Measurements from ENCODE around the gene CD40LG.

The CD40LG gene

DNA sequence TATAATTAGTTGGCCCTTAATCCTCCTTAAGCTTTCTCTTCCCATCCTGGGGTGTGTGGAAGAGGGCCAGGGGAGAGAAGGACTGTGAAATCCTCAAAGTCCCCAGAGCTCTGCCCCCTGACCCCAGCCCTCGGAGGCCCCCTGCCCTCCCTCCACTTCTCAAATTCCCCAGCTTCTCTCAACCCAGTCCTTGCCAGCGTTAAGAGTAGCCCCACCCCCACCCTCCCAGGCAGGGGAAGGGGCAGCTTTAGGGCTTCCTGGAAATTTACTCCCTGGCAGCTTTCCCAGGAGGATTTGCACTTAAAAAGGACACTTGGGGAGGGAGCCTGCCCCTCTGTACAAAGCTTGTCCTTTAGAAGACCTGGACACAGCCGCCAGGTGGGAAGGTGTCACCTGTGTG is 11.8 kb upstream of the CD40LG start:
- Histone ChIP-seq H3K27me3 (no peaks in the 10 kb centered on the region), H3K9me3 (no peaks in the 10 kb centered on the region), H3K4me1 (no peaks in the 10 kb centered on the region), H3K4me3 (ENCODE audit: low read depth, low read length) (no peak overlapping the region), H3K36me3 (no peaks in the 10 kb centered on the region)
- no peak for DNase-seq
- TF ChIP-seq, protein P1, sequence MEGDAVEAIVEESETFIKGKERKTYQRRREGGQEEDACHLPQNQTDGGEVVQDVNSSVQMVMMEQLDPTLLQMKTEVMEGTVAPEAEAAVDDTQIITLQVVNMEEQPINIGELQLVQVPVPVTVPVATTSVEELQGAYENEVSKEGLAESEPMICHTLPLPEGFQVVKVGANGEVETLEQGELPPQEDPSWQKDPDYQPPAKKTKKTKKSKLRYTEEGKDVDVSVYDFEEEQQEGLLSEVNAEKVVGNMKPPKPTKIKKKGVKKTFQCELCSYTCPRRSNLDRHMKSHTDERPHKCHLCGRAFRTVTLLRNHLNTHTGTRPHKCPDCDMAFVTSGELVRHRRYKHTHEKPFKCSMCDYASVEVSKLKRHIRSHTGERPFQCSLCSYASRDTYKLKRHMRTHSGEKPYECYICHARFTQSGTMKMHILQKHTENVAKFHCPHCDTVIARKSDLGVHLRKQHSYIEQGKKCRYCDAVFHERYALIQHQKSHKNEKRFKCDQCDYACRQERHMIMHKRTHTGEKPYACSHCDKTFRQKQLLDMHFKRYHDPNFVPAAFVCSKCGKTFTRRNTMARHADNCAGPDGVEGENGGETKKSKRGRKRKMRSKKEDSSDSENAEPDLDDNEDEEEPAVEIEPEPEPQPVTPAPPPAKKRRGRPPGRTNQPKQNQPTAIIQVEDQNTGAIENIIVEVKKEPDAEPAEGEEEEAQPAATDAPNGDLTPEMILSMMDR (IDR thresholded peaks at IDR 0.05; ENCODE audit: low read depth, low read length): no peak

DNA sequence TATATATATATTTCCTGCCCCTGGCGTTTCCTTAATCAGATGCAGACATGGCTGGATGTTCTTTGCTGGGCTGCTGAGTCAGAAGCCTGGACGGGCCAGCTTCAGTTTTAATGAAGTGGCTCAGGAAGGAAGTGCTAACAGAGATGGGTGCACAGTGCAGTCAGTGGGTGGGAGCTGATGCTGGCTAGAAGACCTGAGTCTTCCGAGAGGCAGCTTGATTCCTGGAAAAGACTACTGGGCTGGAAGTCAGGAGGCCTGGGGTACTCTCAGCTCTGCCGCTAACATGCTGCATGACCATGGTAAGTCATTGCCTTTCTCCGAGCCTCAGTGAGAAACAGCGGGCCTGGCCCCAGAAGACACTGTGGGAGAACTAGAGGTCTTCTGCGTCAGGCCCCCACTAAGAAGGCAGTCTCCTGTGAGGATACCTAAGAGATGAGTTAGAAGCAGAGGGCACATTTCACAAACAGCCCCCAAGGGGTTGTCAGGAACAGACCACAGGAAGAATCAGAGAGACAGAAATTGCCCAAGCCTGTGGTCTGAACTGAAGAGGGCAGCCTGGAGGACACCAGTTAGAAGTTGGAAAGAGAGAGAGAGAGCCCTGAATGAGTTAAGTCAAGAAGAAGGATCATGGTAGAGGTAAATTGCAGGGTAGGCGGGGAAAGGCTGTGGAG is 8.3 kb upstream of the CD40LG start:
- Histone ChIP-seq H3K4me1 (no peaks in the 10 kb centered on the region), H3K27me3 (no peaks in the 10 kb centered on the region), H3K36me3 (no peaks in the 10 kb centered on the region), H3K9me3 (no peaks in the 10 kb centered on the region), H3K4me3 (ENCODE audit: low read depth, low read length) (no peak overlapping the region)
- DNase-seq: peak; percentile 15
- TF ChIP-seq, protein P1 (IDR thresholded peaks at IDR 0.05; ENCODE audit: low read depth, low read length): no peak

DNA sequence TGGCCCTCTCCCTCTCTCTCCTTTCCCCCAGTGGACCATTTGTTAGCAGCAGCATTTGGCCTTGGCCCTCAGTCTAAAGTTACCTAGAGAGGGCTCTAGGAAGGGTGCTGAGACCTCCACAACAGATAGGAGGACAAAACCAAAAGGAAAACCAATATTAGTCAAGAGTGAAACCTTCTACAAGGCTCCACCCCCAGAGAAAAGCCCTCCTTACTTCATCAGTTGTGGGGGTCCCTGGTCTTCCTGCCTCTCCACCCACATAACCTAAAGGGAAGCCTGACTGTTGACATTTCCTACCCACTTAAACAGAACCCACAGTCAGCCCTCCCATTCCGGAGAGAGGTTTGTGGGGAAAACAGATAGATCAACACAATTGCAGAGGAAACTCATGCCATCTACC is 4.7 kb upstream of the CD40LG start:
- no peak overlapping the region for H3K4me3 ChIP-seq (ENCODE audit: low read depth, low read length)

DNA sequence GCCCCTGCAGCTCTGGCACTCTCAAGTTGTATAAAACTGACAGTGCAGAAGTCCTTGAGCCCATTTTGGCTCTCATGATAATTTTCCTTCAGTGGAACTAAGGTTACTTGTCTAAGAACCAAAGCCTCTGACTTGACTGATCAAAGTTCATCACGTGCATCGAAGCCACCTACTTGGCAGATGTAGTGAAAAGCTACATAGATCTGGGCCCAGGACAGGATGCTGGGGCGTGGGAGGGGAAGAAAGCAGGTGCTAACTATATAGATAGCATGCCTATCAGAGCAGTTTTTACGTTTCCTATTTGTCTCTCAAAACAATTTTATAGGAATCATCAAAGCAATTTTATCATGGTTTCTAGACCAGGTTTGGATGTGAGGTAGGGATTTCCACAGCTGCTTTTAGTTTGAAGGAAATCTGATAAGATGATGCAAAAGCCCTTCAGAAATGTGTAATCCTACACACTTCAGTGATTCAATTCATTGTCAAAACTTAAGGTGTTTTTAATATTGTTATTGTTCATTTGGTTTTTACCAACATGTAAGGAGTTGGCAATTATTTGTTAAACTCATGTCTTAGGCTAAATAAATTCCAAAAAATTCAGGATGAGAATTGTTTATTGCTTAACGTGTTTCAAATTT is 1.2 kb upstream of the CD40LG start:
- H3K36me3 ChIP-seq: no peaks in the 10 kb centered on the region
- no peak overlapping the region for H3K4me3 ChIP-seq (ENCODE audit: low read depth, low read length)
- no peak for DNase-seq
- no peaks in the 10 kb centered on the region for H3K9me3 ChIP-seq
- H3K27me3 ChIP-seq: no peaks in the 10 kb centered on the region
- no peaks in the 10 kb centered on the region for H3K4me1 ChIP-seq
- TF ChIP-seq, protein P1 (IDR thresholded peaks at IDR 0.05; ENCODE audit: low read depth, low read length): no peak

More for the DNA sequence above, 4.7 kb upstream of the CD40LG start:
- TF ChIP-seq, protein P1 (IDR thresholded peaks at IDR 0.05; ENCODE audit: low read depth, low read length): no peak
- no peak for DNase-seq
- Histone ChIP-seq H3K4me1 (no peaks in the 10 kb centered on the region), H3K27me3 (no peaks in the 10 kb centered on the region), H3K9me3 (no peaks in the 10 kb centered on the region), H3K36me3 (no peaks in the 10 kb centered on the region)

DNA sequence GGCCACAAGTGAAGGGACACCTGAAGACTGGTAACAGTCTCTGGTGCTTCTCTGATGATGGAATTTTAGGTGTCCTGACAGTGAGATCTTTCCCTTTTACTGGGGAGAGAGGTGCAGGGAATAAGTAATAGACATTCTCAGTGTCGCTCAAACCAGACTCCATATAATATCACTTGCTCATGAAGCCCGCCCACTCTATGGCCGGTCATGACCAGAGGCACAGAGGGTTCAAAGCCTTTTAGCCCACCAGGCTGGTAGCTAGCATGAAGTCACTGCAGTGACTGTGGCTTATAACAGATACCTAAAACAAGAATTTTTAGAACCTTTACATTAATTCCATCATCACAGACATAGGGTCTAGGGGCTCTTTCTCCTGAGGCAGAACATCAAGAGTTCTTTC is 2.9 kb downstream of the CD40LG start:
- TF ChIP-seq, protein P1 (IDR thresholded peaks at IDR 0.05; ENCODE audit: low read depth, low read length): no peak
- Histone ChIP-seq H3K4me1 (no peaks in the 10 kb centered on the region; the same call in 1 of the 2 replicates), H3K9me3 (no peaks in the 10 kb centered on the region), H3K27me3 (no peaks in the 10 kb centered on the region), H3K4me3 (ENCODE audit: low read depth, low read length) (no peak overlapping the region), H3K36me3 (no peaks in the 10 kb centered on the region)
- no peak for DNase-seq

Measured in BE2C (cell line).